Measurements from ENCODE around the gene NGB.

NGB gene

DNA sequence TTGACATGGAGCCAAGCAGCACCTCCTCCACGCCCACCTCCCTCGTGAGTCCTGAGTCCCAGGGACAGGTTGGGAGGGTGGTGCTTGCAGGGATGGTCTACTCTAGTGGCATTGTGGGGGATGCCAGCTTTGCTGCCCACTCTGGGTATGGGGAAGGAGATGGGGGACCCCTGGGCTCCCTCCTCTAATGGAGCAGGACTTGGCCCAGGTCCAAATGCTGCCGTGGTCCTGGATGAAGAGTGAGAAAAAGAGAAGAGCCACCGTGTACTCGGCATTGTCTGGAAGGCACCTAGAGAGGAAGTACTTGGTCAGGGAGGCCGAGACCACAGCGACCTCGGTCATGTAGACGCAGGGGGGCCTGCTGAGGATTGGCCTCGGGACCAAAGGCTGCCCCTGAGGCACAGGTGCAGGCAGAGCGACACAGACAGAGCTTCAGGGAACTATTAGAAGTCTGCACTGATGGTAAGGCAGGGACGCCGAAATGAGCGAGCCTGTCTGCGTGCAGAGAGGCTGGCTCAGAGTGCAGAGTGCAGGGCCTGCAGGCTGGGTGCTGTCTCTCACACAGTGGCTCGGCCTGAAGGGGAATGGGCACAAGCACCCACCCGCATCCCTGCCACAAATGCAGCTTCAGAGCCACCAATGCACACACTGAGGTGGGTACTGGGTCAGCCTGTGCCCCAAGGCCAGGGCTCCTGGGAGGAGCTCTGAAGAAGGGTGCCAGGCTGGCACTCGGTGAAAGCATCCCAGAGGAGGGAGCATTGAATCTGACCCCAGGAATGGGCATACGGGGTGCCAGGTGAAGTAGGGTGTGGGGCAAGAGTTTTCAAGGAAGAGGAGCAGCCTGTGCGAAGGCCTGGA lies 17.4 kb downstream of the NGB start:
- TF ChIP-seq, protein P1, sequence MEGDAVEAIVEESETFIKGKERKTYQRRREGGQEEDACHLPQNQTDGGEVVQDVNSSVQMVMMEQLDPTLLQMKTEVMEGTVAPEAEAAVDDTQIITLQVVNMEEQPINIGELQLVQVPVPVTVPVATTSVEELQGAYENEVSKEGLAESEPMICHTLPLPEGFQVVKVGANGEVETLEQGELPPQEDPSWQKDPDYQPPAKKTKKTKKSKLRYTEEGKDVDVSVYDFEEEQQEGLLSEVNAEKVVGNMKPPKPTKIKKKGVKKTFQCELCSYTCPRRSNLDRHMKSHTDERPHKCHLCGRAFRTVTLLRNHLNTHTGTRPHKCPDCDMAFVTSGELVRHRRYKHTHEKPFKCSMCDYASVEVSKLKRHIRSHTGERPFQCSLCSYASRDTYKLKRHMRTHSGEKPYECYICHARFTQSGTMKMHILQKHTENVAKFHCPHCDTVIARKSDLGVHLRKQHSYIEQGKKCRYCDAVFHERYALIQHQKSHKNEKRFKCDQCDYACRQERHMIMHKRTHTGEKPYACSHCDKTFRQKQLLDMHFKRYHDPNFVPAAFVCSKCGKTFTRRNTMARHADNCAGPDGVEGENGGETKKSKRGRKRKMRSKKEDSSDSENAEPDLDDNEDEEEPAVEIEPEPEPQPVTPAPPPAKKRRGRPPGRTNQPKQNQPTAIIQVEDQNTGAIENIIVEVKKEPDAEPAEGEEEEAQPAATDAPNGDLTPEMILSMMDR (IDR thresholded peaks at IDR 0.05; ENCODE audit: low read depth, low read length): no peak
- no peaks in the 10 kb centered on the region for H3K27me3 ChIP-seq (ENCODE audit: insufficient read depth, low read depth, severe bottlenecking)
- H3K36me3 ChIP-seq: no peaks in the 10 kb centered on the region; the same call in 1 of the 2 replicates

DNA sequence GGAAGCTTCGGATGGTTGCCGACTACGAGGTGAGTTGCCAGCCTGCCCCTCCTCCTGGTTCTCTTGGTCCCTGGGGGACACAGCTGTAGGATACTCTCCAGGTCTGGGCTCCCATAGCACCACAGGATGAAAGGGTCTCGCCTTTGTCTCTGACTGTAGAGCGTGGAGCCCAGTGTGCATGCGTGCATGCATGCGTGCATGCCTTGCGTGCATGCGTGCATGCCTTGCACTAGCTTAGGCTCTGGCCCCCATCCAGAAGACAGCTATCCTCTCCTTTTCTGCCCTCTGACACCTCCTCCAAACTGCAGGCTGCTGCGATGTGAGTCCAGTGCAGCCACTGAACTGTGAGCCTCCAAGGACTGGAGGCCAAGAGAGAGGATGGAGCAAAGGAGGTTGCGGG lies 19.1 kb downstream of the NGB start:
- Histone ChIP-seq H3K27me3 (ENCODE audit: insufficient read depth, low read depth, severe bottlenecking) (no peaks in the 10 kb centered on the region), H3K4me3 (ENCODE audit: low read depth, low read length) (no peak overlapping the region), H3K27ac (no peak overlapping the region), H3K36me3 (no peaks in the 10 kb centered on the region; the same call in 1 of the 2 replicates), H3K9me3 (ENCODE audit: severe bottlenecking) (no peaks in the 10 kb centered on the region)
- no peak for DNase-seq
- TF ChIP-seq, protein P1 (IDR thresholded peaks at IDR 0.05; ENCODE audit: low read depth, low read length): no peak

More for the DNA sequence above, 17.4 kb downstream of the NGB start:
- no peak for DNase-seq
- no peaks in the 10 kb centered on the region for H3K9me3 ChIP-seq (ENCODE audit: severe bottlenecking)
- H3K4me3 ChIP-seq (ENCODE audit: low read depth, low read length): no peak overlapping the region
- H3K27ac ChIP-seq: no peak overlapping the region

DNA sequence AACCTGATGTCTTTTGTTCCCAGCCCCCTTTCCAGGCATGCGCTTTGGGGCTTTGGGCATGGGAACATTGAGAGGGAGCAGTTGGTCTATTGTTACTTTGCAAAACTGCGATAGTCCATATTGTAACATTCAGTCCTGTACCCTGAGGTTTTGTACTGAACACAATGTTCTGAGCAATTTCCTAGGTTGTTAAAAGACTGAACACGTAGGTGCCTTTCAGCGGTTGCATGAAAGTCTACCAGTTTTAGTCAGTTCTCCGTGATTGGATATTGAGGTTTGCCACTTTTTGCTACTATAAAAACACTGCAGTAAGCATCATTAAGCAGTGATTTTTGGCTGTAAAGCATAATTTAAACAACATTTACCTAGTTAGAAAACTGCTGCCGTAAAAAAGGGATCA lies 20.1 kb downstream of the NGB start:
- TF ChIP-seq, protein P1 (IDR thresholded peaks at IDR 0.05; ENCODE audit: low read depth, low read length): no peak
- Histone ChIP-seq H3K9me3 (ENCODE audit: severe bottlenecking) (no peaks in the 10 kb centered on the region), H3K4me3 (ENCODE audit: low read depth, low read length) (no peak overlapping the region), H3K27ac (no peak overlapping the region), H3K36me3 (no peaks in the 10 kb centered on the region; the same call in none of the 2 replicates), H3K27me3 (ENCODE audit: insufficient read depth, low read depth, severe bottlenecking) (no peaks in the 10 kb centered on the region)
- no peak for DNase-seq

DNA sequence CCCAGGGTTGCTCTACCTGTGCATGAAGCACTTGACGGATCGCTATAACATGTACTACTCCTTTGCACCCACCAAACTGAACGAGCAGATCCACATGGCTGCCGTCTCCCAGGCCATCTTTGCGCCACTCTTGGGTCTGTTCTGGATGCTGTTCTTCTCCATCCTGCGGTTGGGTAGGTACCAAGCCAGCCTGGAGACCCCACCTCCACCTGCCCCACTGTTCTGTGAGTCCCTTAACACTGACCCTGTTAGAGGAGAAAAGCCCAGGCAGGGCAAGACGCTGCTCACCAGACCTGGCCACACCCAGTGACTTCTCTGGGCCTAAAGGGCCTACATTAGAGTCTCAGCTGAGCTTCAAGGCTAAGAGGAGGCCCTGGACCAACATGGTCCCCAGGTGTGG lies 21.7 kb downstream of the NGB start:
- no peak overlapping the region for H3K27ac ChIP-seq
- H3K36me3 ChIP-seq: no peaks in the 10 kb centered on the region; the same call in none of the 2 replicates
- no peak overlapping the region for H3K4me3 ChIP-seq (ENCODE audit: low read depth, low read length)
- H3K9me3 ChIP-seq (ENCODE audit: severe bottlenecking): no peaks in the 10 kb centered on the region
- no peak for DNase-seq
- TF ChIP-seq, protein P1 (IDR thresholded peaks at IDR 0.05; ENCODE audit: low read depth, low read length): no peak
- no peaks in the 10 kb centered on the region for H3K27me3 ChIP-seq (ENCODE audit: insufficient read depth, low read depth, severe bottlenecking)

DNA sequence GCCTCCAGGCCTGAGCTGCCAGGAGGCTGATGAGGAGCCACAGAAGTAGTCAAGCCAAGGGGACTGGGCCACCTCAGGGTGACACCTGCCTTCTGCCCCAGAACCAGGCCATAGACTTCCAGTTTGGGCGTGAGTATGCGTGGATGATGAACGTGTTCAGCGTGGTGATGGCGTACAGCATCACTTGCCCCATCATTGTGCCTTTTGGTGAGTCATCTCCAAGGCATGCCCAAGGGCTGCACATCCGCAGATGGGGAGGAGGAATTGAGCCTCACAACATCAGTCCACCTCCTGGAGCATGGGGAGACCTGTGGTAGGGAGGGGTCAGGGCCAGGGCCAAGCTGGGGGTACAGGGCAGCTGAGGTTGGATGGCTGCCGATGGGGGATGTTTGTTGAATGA lies 22.3 kb downstream of the NGB start:
- DNase-seq: no peak
- H3K36me3 ChIP-seq: no peaks in the 10 kb centered on the region; the same call in none of the 2 replicates
- no peak overlapping the region for H3K27ac ChIP-seq
- TF ChIP-seq, protein P1 (IDR thresholded peaks at IDR 0.05; ENCODE audit: low read depth, low read length): no peak
- no peaks in the 10 kb centered on the region for H3K27me3 ChIP-seq (ENCODE audit: insufficient read depth, low read depth, severe bottlenecking)
- no peak overlapping the region for H3K4me3 ChIP-seq (ENCODE audit: low read depth, low read length)
- no peaks in the 10 kb centered on the region for H3K9me3 ChIP-seq (ENCODE audit: severe bottlenecking)

Data from WERI-Rb-1 (cell line).